GM12892 (cell line): ENCODE measurements around the gene FBXW8. TPM values are rescaled to one million over a fixed set of nuclear protein-coding genes. Genes with fewer than 3 reads are reported as not detected.

Source experiments
- DNase-seq: peaks from one replicate; pipeline ENCODE4 v3.0.0; 2011; ENCODE audit not compliant: insufficient read length
- FAIRE-seq: peaks from 2 replicates; lab custom pipeline; 2011; peaks lifted over from hg19 to GRCh38; lab: Jason Lieb, UNC
- POLR2A ChIP-seq: IDR thresholded peaks from 2 replicates; pipeline ENCODE4 v1.6.1; 2011; ENCODE audit warnings: low read depth, low read length, control low read depth
- POLR2AphosphoS5 ChIP-seq: IDR thresholded peaks from 2 replicates; pipeline ENCODE4 v1.6.1; 2011; ENCODE audit warnings: low read depth, low read length, control low read depth
- TAF1 ChIP-seq: IDR thresholded peaks from 2 replicates; pipeline ENCODE4 v1.6.1; 2011; ENCODE audit warnings: low read depth, mild to moderate bottlenecking, control low read depth, low read length, borderline replicate concordance
- polyA plus RNA-seq: library from polyadenylated mRNA; unstranded; fragments of >200 nt; gene quantifications from one replicate; pipeline ENCODE4 v1.2.1, GENCODE V29; 2012; ENCODE audit warnings: missing spikeins, inconsistent platforms; ENCODE audit not compliant: missing spikeins

FBXW8 gene
- 3.7 TPM for polyA plus RNA-seq

DNA sequence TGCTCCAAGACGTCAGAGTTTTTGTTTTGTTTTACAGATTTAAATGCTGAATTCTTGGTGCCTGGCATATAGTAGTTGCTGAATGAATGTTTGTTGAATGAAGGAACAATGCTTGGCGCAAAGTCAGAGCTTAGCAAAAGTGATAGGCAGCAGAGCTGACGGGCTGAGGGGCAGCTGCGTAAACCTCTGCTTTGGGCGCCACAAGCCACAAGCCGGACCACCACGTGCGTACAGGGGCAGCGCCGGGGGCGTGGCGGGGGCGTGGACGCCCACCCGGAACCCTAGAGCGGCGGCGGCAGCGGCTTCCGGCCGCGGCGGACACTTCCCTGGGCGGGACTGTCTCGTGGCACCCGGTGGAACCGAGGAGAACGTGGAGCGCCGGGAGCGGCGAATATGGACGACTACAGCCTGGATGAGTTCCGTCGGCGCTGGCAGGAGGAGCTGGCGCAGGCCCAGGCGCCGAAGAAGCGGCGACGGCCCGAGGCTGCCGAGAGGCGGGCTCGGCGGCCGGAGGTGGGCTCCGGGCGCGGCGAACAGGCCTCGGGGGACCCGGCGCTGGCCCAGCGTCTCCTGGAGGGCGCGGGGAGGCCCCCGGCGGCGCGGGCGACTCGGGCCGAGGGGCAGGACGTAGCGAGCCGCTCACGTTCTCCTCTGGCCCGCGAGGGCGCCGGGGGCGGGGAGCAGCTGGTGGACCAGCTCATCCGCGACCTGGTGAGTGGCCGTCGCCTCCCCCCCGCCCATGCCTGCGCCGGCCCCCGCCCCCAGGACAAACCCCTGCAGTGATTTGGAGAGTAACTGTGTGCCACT lies at the start of gene FBXW8:
TSS of gene FBXW8 (plus strand) at position 306 of the 807 bp plus-strand sequence. CDS start at position 394, 88 bp downstream.
- FAIRE-seq (peak; percentile 93), DNase-seq (peak; percentile 73)
- TF ChIP-seq POLR2A, result peak; percentile 61; the same call in 1 of the 2 replicates
- peak; percentile 27; the same call in 1 of the 2 replicates for TF ChIP-seq TAF1
- no peak for TF ChIP-seq POLR2AphosphoS5

GRCh38 chr12:116861320-116861719 lies 49.4 kb upstream of the FBXW8 start:
- DNase-seq (no peak), FAIRE-seq (peak; percentile 57)
- TF ChIP-seq POLR2A (no peak), TAF1 (no peak), POLR2AphosphoS5 (no peak)

DNA sequence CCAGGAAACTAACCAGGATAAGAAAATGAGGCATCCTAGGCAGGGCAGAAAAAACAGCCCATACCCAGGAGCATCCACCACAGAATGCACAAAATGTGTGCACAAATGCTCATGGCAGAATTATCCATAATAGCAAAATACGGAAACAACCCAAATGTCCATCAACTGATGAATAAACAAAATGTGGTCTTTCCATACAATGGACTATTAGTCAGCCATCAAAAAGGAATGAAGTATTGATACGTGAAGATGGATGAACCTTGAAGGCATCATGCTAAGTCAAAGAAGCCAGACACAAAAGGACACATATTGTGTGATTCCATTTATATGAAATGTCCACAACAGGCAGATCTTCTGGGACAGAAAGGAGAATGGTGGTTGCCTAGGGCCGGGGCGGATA lies 48.6 kb upstream of the FBXW8 start:
- TF ChIP-seq TAF1 (no peak), POLR2A (no peak), POLR2AphosphoS5 (no peak)
- FAIRE-seq (no peak), DNase-seq (no peak)

- FAIRE-seq (no peak), DNase-seq (no peak)
- no peak for TF ChIP-seq POLR2A
- TF ChIP-seq TAF1, result no peak
- TF ChIP-seq POLR2AphosphoS5, result no peak
These were observed 47.4 kb upstream of the FBXW8 start for GRCh38 chr12:116863275-116863767.

GRCh38 chr12:116864371-116865160 lies 46.2 kb upstream of the FBXW8 start:
- DNase-seq, result no peak
- no peak for FAIRE-seq

DNA sequence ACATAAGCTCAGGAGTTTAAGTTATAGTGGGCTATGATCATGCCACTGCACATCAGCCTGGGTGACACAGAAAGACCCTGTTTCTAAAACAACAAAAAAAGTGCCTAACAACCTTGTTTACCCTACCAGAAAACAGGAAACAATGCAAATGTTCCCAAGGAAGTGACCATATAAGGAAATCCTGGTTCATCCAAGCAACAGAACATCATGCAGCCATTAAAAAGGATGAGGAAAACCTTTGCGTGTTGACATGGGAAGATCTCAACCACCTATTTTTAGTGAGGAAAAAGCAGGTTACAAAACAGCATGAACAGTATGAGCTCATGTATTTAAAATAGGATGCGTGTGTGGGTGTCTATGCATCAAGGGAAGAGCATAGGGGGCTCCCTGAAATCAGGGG lies 43.2 kb upstream of the FBXW8 start:
- DNase-seq (no peak), FAIRE-seq (no peak)
- TF ChIP-seq TAF1 (no peak), POLR2A (no peak), POLR2AphosphoS5 (no peak)

More at GRCh38 chr12:116864371-116865160, 46.2 kb upstream of the FBXW8 start:
- TF ChIP-seq POLR2A, result no peak
- TF ChIP-seq TAF1, result no peak
- TF ChIP-seq POLR2AphosphoS5, result no peak

GRCh38 chr12:116870306-116870705 lies 40.4 kb upstream of the FBXW8 start:
- no peak for TF ChIP-seq POLR2A
- no peak for TF ChIP-seq POLR2AphosphoS5
- TF ChIP-seq TAF1, result no peak
- FAIRE-seq, result no peak

GRCh38 chr12:116874324-116874995 lies 36.3 kb upstream of the FBXW8 start:
- no peak for FAIRE-seq
- TF ChIP-seq POLR2A (no peak), POLR2AphosphoS5 (no peak), TAF1 (no peak)
- no peak for DNase-seq

More at GRCh38 chr12:116870306-116870705, 40.4 kb upstream of the FBXW8 start:
- DNase-seq, result no peak

GRCh38 chr12:116876151-116876869 lies 34.4 kb upstream of the FBXW8 start:
- TF ChIP-seq POLR2AphosphoS5, result no peak
- FAIRE-seq (no peak), DNase-seq (no peak)

DNA sequence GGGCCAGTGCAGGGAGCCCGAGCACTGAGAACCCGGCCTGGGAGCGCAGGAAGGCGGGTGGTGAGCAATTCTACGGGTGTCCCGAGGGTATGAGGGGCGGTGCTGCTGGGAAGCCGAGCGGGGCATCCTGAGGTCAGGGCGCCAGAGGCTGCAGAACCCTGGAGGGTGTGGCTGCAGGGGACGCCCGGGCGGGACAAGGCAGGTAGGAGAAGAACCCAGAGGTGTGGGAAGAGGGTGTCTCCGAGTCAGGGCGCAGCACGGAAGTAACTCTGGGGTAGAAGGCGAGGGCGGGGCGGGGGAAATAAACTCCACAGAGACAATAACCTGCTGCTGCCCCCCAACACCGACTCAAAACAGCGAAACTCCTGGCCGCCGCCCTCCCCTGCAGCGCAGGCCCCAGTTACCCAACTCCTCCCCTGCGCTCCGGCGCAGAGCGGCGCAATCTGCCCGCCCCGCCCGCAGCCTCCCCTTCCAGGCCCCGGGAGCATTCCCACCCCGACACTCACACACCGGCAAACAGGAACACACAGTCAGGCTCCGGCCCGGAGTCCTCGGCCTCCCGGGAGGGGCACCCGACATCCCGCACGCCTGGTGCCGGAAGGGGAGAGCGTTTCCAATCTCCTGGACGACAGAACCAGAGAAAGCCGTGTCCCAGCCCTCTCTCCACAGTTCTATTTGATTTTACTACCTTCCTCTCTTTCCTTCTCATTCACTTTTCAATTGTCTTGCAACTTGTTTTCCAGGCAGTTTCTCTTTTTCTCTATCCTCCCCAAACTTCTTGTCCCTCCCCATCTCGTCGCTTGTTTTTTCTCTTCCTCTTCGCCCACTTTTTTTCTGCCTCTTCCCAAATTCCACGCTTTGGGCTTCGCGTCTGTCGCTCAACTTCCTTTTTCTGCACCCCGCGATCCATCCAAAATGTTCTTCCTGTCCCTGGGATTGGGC lies 31.9 kb upstream of the FBXW8 start:
- DNase-seq (no peak), FAIRE-seq (no peak)
- TF ChIP-seq POLR2A (no peak), TAF1 (no peak), POLR2AphosphoS5 (no peak)
